Kidney epithelial cell (primary cell): ENCODE results near the gene TRDMT1. TPM values are rescaled to one million over a fixed set of nuclear protein-coding genes. Genes with fewer than 3 reads are reported as not detected.

Experiments used
- DNase-seq: peaks from one replicate; pipeline ENCODE4 v3.0.0-alpha.2; 2010; ENCODE audit warnings: low read depth
- H3K27me3 ChIP-seq: 2 replicates; pipeline ENCODE4 v1.6.0; 2011; ENCODE audit warnings: low read length; ENCODE audit not compliant: control insufficient read depth, insufficient read depth
- H3K36me3 ChIP-seq: 2 replicates; pipeline ENCODE4 v1.5.1; 2011; ENCODE audit warnings: low read length; ENCODE audit not compliant: control insufficient read depth, insufficient read depth
- H3K4me3 ChIP-seq: 2 replicates; pipeline ENCODE4 v1.5.1; 2011; ENCODE audit warnings: low read depth, mild to moderate bottlenecking, control low read depth, low read length
- total RNA-seq: library from RNA; depleted of rRNA; stranded (reverse); fragments of >200 nt; gene quantifications from 2 replicates; pipeline ENCODE4 v1.2.3, GENCODE V29; 2015
- TF ChIP-seq, protein P1 (sequence below): IDR thresholded peaks from 2 replicates; pipeline ENCODE4 v1.5.1; 2011; ENCODE audit warnings: mild to moderate bottlenecking, moderate library complexity, low read length, control low read depth, inconsistent platforms; ENCODE audit not compliant: insufficient read depth, poor library complexity, severe bottlenecking

The TRDMT1 gene
- total RNA-seq, 1 donor from 2014 or later: 7.4 TPM

GRCh38 chr10:17143055-17143690, 58.3 kb downstream of the TRDMT1 start:
- Histone ChIP-seq H3K36me3 (no peaks in the 10 kb centered on the region), H3K27me3 (no peaks in the 10 kb centered on the region), H3K4me3 (no peak overlapping the region)
- no peak for DNase-seq
- TF ChIP-seq, protein P1, sequence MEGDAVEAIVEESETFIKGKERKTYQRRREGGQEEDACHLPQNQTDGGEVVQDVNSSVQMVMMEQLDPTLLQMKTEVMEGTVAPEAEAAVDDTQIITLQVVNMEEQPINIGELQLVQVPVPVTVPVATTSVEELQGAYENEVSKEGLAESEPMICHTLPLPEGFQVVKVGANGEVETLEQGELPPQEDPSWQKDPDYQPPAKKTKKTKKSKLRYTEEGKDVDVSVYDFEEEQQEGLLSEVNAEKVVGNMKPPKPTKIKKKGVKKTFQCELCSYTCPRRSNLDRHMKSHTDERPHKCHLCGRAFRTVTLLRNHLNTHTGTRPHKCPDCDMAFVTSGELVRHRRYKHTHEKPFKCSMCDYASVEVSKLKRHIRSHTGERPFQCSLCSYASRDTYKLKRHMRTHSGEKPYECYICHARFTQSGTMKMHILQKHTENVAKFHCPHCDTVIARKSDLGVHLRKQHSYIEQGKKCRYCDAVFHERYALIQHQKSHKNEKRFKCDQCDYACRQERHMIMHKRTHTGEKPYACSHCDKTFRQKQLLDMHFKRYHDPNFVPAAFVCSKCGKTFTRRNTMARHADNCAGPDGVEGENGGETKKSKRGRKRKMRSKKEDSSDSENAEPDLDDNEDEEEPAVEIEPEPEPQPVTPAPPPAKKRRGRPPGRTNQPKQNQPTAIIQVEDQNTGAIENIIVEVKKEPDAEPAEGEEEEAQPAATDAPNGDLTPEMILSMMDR: no peak

- Histone ChIP-seq H3K4me3 (no peak overlapping the region), H3K36me3 (no peaks in the 10 kb centered on the region), H3K27me3 (no peaks in the 10 kb centered on the region)
- DNase-seq: no peak
- TF ChIP-seq, protein P1: no peak
These were observed 59.8 kb downstream of the TRDMT1 start for GRCh38 chr10:17141504-17142229.

- DNase-seq: no peak
- H3K27me3 ChIP-seq: no peaks in the 10 kb centered on the region
- no peaks in the 10 kb centered on the region for H3K36me3 ChIP-seq
- H3K4me3 ChIP-seq: no peak overlapping the region
- TF ChIP-seq, protein P1: no peak
These were observed 61.1 kb downstream of the TRDMT1 start for GRCh38 chr10:17140386-17140761.

DNA sequence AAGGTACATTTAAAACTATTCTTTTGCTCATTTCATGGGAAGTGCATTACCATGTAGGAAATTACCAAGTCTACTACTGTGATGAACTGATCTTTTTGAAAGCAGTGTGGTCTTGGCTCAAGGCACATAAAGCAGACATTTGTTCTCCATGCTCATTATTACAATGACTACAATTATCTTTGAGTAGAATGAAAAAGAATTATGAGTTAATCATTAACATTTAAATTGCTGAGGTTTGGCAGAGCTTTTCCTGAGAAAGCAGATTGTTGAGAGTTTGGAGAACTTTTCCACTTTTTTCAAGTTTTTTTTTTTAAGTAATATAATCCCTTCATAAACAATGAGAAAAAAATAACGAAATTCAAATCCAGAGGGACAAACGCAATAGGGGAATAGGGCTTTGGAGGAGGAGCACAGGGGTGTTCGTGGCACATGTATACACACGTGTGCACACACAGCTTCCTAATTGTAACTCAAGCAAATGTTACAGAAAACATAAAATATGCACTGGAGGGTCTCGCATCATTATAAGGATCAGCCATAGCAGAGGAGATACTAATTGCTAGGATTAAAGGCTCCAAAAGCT, 62.9 kb downstream of the TRDMT1 start:
- TF ChIP-seq, protein P1: no peak
- DNase-seq: no peak
- Histone ChIP-seq H3K4me3 (no peak overlapping the region), H3K27me3 (no peaks in the 10 kb centered on the region), H3K36me3 (no peaks in the 10 kb centered on the region)

- no peaks in the 10 kb centered on the region for H3K27me3 ChIP-seq
- TF ChIP-seq, protein P1: no peak
- H3K4me3 ChIP-seq: no peak overlapping the region
- H3K36me3 ChIP-seq: no peaks in the 10 kb centered on the region
- DNase-seq: no peak
These were observed 66.7 kb downstream of the TRDMT1 start for GRCh38 chr10:17134737-17135260.
